ENCODE data around the gene FTSJ1.

DNA sequence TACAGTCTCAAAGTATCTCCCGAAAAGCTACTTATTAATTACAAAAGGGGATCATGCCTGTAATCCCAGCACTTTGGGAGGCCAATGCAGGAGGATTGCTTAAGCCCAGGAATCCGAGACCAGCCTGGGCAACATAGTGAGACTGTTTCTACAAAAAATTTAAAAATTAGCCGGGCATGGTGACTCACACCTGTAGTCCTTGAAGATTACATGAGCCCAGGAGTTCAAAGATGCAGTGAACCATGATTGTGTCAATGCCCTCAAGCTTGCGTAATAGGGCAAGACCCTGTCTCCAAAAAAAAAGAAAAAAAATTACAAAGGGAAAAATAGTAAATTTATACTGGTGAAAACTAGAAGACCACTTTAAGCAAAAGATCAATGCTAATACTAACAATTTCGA lies 29.5 kb downstream of the FTSJ1 start:
- TF ChIP-seq EZH2 (IDR thresholded peaks at IDR 0.05; ENCODE audit: borderline replicate concordance, insufficient read depth, low read depth, low read length, poor library complexity, severe bottlenecking): no peak
- TF ChIP-seq, protein P1, sequence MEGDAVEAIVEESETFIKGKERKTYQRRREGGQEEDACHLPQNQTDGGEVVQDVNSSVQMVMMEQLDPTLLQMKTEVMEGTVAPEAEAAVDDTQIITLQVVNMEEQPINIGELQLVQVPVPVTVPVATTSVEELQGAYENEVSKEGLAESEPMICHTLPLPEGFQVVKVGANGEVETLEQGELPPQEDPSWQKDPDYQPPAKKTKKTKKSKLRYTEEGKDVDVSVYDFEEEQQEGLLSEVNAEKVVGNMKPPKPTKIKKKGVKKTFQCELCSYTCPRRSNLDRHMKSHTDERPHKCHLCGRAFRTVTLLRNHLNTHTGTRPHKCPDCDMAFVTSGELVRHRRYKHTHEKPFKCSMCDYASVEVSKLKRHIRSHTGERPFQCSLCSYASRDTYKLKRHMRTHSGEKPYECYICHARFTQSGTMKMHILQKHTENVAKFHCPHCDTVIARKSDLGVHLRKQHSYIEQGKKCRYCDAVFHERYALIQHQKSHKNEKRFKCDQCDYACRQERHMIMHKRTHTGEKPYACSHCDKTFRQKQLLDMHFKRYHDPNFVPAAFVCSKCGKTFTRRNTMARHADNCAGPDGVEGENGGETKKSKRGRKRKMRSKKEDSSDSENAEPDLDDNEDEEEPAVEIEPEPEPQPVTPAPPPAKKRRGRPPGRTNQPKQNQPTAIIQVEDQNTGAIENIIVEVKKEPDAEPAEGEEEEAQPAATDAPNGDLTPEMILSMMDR (IDR thresholded peaks at IDR 0.05): no peak

Measured in B cell (primary cell).